Lower lobe of right lung (tissue), 2 donors: Measurements from ENCODE around the gene COQ10B. TPM values are rescaled to one million over a fixed set of nuclear protein-coding genes. Genes with fewer than 3 reads are reported as not detected.

Experiments used
- ATAC-seq, 2 donors: fragments of 200-7000 bp; cut with Tn5 transposase; one replicate each; pipeline ENCODE4 v1.9.1; 2020 to 2022; ENCODE audit warnings: mild to moderate bottlenecking in 2 of 2, moderate library complexity in 2 of 2
- DNase-seq: peaks from one replicate; pipeline ENCODE4 v3.0.0-alpha.2; 2020
- H3K27ac ChIP-seq: fragments of 200-600 bp; one replicate; pipeline ENCODE4 v1.8.0; 2022
- H3K27me3 ChIP-seq: fragments of 200-600 bp; one replicate; pipeline ENCODE4 v1.8.0; 2022; ENCODE audit warnings: low read depth
- H3K36me3 ChIP-seq: fragments of 200-600 bp; one replicate; pipeline ENCODE4 v1.8.0; 2022; ENCODE audit warnings: mild to moderate bottlenecking
- H3K4me1 ChIP-seq: fragments of 200-600 bp; one replicate; pipeline ENCODE4 v1.8.0; 2022
- H3K4me3 ChIP-seq: fragments of 200-600 bp; one replicate; pipeline ENCODE4 v1.8.0; 2022; ENCODE audit warnings: mild to moderate bottlenecking
- H3K9me3 ChIP-seq: fragments of 200-600 bp; one replicate; pipeline ENCODE4 v1.8.0; 2022
- CTCF ChIP-seq: fragments of 200-600 bp; IDR thresholded peaks from one replicate; pipeline ENCODE4 v1.8.0; 2022; ENCODE audit warnings: antibody characterized with exemption, mild to moderate bottlenecking
- intact Hi-C: fragments of 100-400 bp; cut with DNase I; formaldehyde crosslinking; loops from one replicate; pipeline ENCODE4 v1.11.0; 2022
- total RNA-seq: library from RNA; stranded (reverse); fragmentation: NEBNext Ultra II Directional; extraction: Animal tissue kit (Norgen Biotek cat#: 25700); gene quantifications from one replicate; pipeline ENCODE4 v1.2.1, GENCODE V29; 2021
- donor health status: DM: no; HTN: yes; CAD: no; lungs with severe emphysema.

COQ10B gene
- total RNA-seq, 1 donor from 2014 or later: 24.3 TPM

GRCh38 chr2:197487385-197487784 is 34.0 kb downstream of the COQ10B start:
- intact Hi-C loops: no loop called here
- no peak for ATAC-seq
- no peak for DNase-seq

GRCh38 chr2:197495433-197496134 is 42.2 kb downstream of the COQ10B start:
- DNase-seq: no peak
- Histone ChIP-seq H3K9me3 (no peaks in the 10 kb centered on the region), H3K27ac (no peak overlapping the region), H3K4me1 (peaks cover 31% of the 10 kb centered on the region), H3K4me3 (no peak overlapping the region), H3K36me3 (peaks cover 74% of the 10 kb centered on the region), H3K27me3 (no peaks in the 10 kb centered on the region)
- no peak for TF ChIP-seq CTCF
- intact Hi-C loops: no loop called here
- ATAC-seq: no peak

More at GRCh38 chr2:197487385-197487784, 34.0 kb downstream of the COQ10B start:
- Histone ChIP-seq H3K4me3 (no peak overlapping the region), H3K36me3 (peaks cover 79% of the 10 kb centered on the region), H3K27ac (no peak overlapping the region), H3K27me3 (no peaks in the 10 kb centered on the region), H3K9me3 (peaks cover 11% of the 10 kb centered on the region), H3K4me1 (no peaks in the 10 kb centered on the region)
- no peak for TF ChIP-seq CTCF

- Histone ChIP-seq H3K9me3 (no peaks in the 10 kb centered on the region), H3K36me3 (peaks cover 62% of the 10 kb centered on the region), H3K27me3 (no peaks in the 10 kb centered on the region), H3K4me3 (no peak overlapping the region), H3K27ac (no peak overlapping the region), H3K4me1 (peaks cover 40% of the 10 kb centered on the region)
- TF ChIP-seq CTCF: no peak
- DNase-seq (no peak), ATAC-seq (no peak)
- intact Hi-C loops: no loop called here
Measured at GRCh38 chr2:197496695-197497094, 43.3 kb downstream of the COQ10B start.

GRCh38 chr2:197497326-197497725 is 44.0 kb downstream of the COQ10B start:
- ATAC-seq: no peak
- no peak overlapping the region for H3K4me3 ChIP-seq
- peaks cover 46% of the 10 kb centered on the region for H3K4me1 ChIP-seq
- TF ChIP-seq CTCF: no peak
- intact Hi-C loops: no loop called here
- no peak overlapping the region for H3K27ac ChIP-seq
- H3K9me3 ChIP-seq: no peaks in the 10 kb centered on the region
- H3K36me3 ChIP-seq: peaks cover 60% of the 10 kb centered on the region
- H3K27me3 ChIP-seq: no peaks in the 10 kb centered on the region
- no peak for DNase-seq

- peaks cover 53% of the 10 kb centered on the region for H3K4me1 ChIP-seq
- H3K27ac ChIP-seq: peak overlapping the region; percentile 92
Measured at GRCh38 chr2:197498235-197498936, 45.0 kb downstream of the COQ10B start.

More at GRCh38 chr2:197498235-197498936, 45.0 kb downstream of the COQ10B start:
- Histone ChIP-seq H3K27me3 (no peaks in the 10 kb centered on the region), H3K9me3 (no peaks in the 10 kb centered on the region), H3K36me3 (peaks cover 57% of the 10 kb centered on the region), H3K4me3 (peak overlapping the region; percentile 94)
- intact Hi-C loops: no loop called here
- no peak for TF ChIP-seq CTCF
- ATAC-seq (no peak), DNase-seq (no peak)
